Coronary artery (tissue), 2 donors: ENCODE data around the gene CA9.

Source experiments
- DNase-seq: peaks from one replicate; pipeline ENCODE4 v3.0.0-alpha.2; 2017; ENCODE audit warnings: low spot score
- H3K27ac ChIP-seq, 2 donors: fragments of 200-600 bp; sonication (generic); one replicate each; pipeline ENCODE4 v1.5.1; 2016 to 2019
- H3K4me3 ChIP-seq: fragments of 200-600 bp; sonication (generic); 2 replicates; pipeline ENCODE4 v1.5.1; 2016; ENCODE audit warnings: mild to moderate bottlenecking, moderate library complexity
- TF ChIP-seq, protein P1 (sequence below): fragments of 200-600 bp; sonication (generic); IDR thresholded peaks from one replicate; pipeline ENCODE4 v1.5.1; 2019; ENCODE audit warnings: antibody characterized with exemption

The CA9 gene

GRCh38 chr9:35729101-35729500, 55.4 kb downstream of the CA9 start:
- Histone ChIP-seq H3K4me3 (peak overlapping the region; percentile 84), H3K27ac (peak overlapping the region; percentile 97 to 99)
- TF ChIP-seq, protein P1, sequence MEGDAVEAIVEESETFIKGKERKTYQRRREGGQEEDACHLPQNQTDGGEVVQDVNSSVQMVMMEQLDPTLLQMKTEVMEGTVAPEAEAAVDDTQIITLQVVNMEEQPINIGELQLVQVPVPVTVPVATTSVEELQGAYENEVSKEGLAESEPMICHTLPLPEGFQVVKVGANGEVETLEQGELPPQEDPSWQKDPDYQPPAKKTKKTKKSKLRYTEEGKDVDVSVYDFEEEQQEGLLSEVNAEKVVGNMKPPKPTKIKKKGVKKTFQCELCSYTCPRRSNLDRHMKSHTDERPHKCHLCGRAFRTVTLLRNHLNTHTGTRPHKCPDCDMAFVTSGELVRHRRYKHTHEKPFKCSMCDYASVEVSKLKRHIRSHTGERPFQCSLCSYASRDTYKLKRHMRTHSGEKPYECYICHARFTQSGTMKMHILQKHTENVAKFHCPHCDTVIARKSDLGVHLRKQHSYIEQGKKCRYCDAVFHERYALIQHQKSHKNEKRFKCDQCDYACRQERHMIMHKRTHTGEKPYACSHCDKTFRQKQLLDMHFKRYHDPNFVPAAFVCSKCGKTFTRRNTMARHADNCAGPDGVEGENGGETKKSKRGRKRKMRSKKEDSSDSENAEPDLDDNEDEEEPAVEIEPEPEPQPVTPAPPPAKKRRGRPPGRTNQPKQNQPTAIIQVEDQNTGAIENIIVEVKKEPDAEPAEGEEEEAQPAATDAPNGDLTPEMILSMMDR: no peak
- no peak for DNase-seq

GRCh38 chr9:35729700-35730485, 56.2 kb downstream of the CA9 start:
- TF ChIP-seq, protein P1: peak; percentile 47
- Histone ChIP-seq H3K27ac (peak overlapping the region; percentile 97 to 99), H3K4me3 (peak overlapping the region; percentile 84)
- peak; percentile 84 for DNase-seq

DNA sequence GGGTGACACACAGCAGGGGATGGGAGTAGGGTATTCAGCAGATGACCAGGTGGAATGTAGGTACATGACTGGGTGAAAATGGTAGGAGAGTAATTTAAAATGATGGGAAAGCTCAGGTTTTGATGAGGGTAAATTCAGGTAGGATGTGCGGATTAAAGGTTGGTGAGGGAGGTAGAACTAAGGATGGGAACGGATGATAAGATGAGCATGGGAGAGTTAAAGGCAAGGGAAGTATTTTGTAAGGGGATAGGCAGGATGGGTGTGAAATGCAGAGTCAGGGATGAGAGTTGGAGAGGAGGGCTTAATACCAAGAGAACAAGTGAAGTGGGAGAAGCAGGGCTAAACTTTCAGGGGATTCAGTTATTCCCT, 56.7 kb downstream of the CA9 start:
- Histone ChIP-seq H3K4me3 (peak overlapping the region; percentile 84), H3K27ac (peak overlapping the region; percentile 97 to 99)
- TF ChIP-seq, protein P1: no peak
- no peak for DNase-seq
